SK-N-MC (cell line): Measurements from ENCODE around the gene SAMM50.

Experiments used
- EZH2 ChIP-seq: fragments of 200-600 bp; sonication (generic); IDR thresholded peaks from one replicate; pipeline ENCODE4 v1.6.1; 2017; ENCODE audit warnings: antibody characterized with exemption
- FOXP2 ChIP-seq: optimal IDR thresholded peaks from 2 replicates; pipeline ENCODE3; 2011; ENCODE audit warnings: mild to moderate bottlenecking, moderate library complexity; ENCODE audit not compliant: insufficient read depth; ENCODE audit errors: extremely low read length, control extremely low read depth
- POLR2AphosphoS5 ChIP-seq: IDR thresholded peaks from 2 replicates; pipeline ENCODE4 v1.6.1; 2012; ENCODE audit warnings: mild to moderate bottlenecking, low read depth, low read length, borderline replicate concordance

DNA sequence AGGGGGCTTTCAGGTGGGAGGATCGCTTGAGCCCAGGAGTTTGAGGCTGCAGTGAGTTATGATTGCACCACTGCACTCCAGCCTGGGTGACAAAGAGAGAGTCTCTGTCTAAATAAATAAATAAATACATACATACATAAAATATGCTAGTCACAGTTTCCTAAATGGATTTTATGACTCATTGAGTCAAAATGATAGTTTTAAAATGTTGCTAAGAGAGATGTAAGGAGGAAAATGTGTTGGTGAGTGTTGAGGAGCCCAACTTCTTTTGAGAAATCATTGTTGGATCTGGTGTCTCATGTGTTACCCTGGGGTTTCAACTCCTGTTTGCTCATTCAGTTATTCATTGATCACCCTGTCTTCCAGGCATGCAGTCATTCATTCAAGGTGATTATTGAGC is 89.9 kb downstream of the SAMM50 start:
- no peak for TF ChIP-seq EZH2
- no peak for TF ChIP-seq POLR2AphosphoS5
- TF ChIP-seq FOXP2, result no peak
